ENCODE data around the gene TRIM9. TPM values are rescaled to one million over a fixed set of nuclear protein-coding genes. Genes with fewer than 3 reads are reported as not detected.

The TRIM9 gene
- total RNA-seq, 1 donor from 2014 or later: 1.7 TPM

DNA sequence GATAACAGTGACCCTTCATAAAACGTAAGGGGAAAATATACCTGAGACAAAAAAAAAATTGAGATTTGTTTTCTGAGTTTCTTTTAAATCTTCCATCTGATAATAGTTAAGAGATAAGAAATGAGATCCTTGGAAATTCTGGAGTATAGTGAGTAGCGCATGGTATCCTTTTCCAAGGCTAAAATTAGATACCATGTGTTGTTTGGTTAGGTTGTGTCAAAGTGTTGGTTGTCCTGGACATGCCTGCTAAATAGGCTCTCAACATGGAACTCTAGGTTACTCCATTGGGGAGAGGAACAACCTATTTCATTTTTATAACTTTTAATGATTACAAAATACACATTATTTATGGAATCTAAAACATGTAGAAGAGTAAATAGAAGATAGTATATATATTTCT lies 165.4 kb downstream of the TRIM9 start:
- TF ChIP-seq, protein P1, sequence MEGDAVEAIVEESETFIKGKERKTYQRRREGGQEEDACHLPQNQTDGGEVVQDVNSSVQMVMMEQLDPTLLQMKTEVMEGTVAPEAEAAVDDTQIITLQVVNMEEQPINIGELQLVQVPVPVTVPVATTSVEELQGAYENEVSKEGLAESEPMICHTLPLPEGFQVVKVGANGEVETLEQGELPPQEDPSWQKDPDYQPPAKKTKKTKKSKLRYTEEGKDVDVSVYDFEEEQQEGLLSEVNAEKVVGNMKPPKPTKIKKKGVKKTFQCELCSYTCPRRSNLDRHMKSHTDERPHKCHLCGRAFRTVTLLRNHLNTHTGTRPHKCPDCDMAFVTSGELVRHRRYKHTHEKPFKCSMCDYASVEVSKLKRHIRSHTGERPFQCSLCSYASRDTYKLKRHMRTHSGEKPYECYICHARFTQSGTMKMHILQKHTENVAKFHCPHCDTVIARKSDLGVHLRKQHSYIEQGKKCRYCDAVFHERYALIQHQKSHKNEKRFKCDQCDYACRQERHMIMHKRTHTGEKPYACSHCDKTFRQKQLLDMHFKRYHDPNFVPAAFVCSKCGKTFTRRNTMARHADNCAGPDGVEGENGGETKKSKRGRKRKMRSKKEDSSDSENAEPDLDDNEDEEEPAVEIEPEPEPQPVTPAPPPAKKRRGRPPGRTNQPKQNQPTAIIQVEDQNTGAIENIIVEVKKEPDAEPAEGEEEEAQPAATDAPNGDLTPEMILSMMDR (IDR thresholded peaks at IDR 0.05; ENCODE audit: unreplicated experiment): no peak
- Mint-ChIP-seq H3K27me3 (no peaks in the 10 kb centered on the region), H3K36me3 (ENCODE audit: insufficient read depth) (no peaks in the 10 kb centered on the region), H3K4me1 (ENCODE audit: low read depth) (peaks cover under 1% of the 10 kb centered on the region), H3K4me3 (ENCODE audit: low read depth) (no peak overlapping the region), H3K27ac (no peak overlapping the region), H3K9me3 (ENCODE audit: low read depth) (no peaks in the 10 kb centered on the region)
- DNase-seq (ENCODE audit: low spot score, unreplicated experiment): no peak

DNA sequence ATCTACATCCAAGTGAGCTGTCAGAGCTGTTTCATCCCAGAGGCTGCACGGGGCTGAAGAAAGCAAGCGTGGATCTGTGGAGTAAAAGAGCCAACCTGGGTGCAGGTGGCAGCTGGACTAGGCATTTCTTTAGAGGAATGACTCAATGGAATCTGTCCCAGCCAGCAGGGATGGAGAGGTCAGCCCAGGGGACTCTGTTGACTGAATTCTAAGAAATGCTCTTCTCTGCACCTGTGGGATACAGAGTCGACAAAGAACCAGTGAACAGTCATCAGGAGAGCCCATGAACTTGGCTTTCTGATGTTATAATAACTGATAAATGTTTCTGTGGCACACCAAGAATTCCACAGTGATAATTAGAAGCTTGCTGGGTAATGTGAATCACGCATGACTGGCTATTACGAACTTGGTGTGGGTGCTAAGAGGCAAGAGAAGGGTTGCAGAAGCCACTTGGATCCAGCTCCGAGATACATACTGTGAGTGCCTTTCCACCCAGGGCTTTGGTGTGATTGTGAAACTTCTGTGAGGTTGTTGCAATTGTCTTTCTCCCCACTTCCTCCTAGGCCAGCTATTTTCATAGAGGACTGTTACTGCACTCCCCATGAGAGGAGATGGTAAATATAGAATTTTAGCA lies 166.8 kb downstream of the TRIM9 start:
- no peaks in the 10 kb centered on the region for H3K27me3 Mint-ChIP-seq
- no peaks in the 10 kb centered on the region for H3K9me3 Mint-ChIP-seq (ENCODE audit: low read depth)
- H3K36me3 Mint-ChIP-seq (ENCODE audit: insufficient read depth): no peaks in the 10 kb centered on the region
- no peak for DNase-seq (ENCODE audit: low spot score, unreplicated experiment)
- TF ChIP-seq, protein P1 (IDR thresholded peaks at IDR 0.05; ENCODE audit: unreplicated experiment): no peak
- no peaks in the 10 kb centered on the region for H3K4me1 Mint-ChIP-seq (ENCODE audit: low read depth)
- no peak overlapping the region for H3K27ac Mint-ChIP-seq
- no peak overlapping the region for H3K4me3 Mint-ChIP-seq (ENCODE audit: low read depth)

- Mint-ChIP-seq H3K4me1 (ENCODE audit: low read depth) (no peaks in the 10 kb centered on the region), H3K36me3 (ENCODE audit: insufficient read depth) (no peaks in the 10 kb centered on the region), H3K27ac (no peak overlapping the region), H3K9me3 (ENCODE audit: low read depth) (no peaks in the 10 kb centered on the region), H3K4me3 (ENCODE audit: low read depth) (no peak overlapping the region), H3K27me3 (no peaks in the 10 kb centered on the region)
- no peak for DNase-seq (ENCODE audit: low spot score, unreplicated experiment)
- TF ChIP-seq, protein P1 (IDR thresholded peaks at IDR 0.05; ENCODE audit: unreplicated experiment): no peak
Observed at GRCh38 chr14:50926851-50927386, 168.0 kb downstream of the TRIM9 start.

Other genes with a start within 250 kb of the TRIM9 start
- gene ABHD12B, start 223.1 kb downstream of the TRIM9 start, total RNA-seq: not detected in 2 replicates
- gene PYGL, start 150.6 kb downstream of the TRIM9 start, total RNA-seq: 12.0 and 15.3 TPM in 2 replicates
- 30.9 and 31.3 TPM in 2 replicates for gene TMX1, start 145.1 kb upstream of the TRIM9 start, total RNA-seq

Data from progenitor cell of endocrine pancreas (in vitro differentiated cells).